OCI-LY7 (cell line): Measurements from ENCODE around the gene MRPL28.

Source experiments
- EZH2phosphoT487 ChIP-seq: fragments of 200-600 bp; sonication (generic); IDR thresholded peaks from 2 replicates; pipeline ENCODE4 v1.6.1; 2018; ENCODE audit warnings: low read depth, borderline replicate concordance, mild to moderate bottlenecking, mixed run types, antibody characterized with exemption, low read length, moderate library complexity, mixed read lengths
- TF ChIP-seq, protein P1 (sequence below): fragments of 200-600 bp; sonication (generic); conservative IDR thresholded peaks from 2 replicates; pipeline ENCODE4 v1.5.1; 2014; ENCODE audit warnings: mild to moderate bottlenecking, antibody characterized with exemption, low read length, moderate library complexity, mixed read lengths

DNA sequence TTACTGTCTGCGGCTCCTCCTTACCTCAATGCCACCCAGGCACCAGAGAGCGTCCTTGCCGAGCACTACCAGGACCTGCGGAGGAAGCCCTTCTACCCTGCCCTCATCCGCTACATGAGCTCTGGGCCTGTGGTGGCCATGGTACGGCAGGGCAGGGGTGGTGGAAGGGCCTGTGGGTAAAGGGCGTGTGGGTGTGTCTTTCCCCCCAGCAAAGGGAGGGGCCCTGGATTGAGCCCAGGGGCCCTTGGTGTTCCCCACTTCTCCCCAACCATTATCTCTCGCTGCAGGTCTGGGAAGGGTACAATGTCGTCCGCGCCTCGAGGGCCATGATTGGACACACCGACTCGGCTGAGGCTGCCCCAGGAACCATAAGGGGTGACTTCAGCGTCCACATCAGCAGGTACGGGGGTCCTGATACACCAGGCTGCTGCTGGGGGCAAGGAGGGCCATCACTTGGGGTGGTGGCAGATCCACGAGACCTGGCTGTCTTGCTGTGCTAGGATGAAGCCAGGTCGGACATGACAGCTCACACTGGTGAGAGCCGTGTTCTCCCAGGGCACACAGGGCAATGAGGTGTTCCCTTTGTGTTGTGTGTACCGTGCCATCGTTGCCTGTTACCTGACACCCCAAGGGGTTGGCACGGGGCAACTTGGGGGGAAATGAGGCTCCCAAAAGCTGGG is 29.1 kb upstream of the MRPL28 start:
- TF ChIP-seq, protein P1, sequence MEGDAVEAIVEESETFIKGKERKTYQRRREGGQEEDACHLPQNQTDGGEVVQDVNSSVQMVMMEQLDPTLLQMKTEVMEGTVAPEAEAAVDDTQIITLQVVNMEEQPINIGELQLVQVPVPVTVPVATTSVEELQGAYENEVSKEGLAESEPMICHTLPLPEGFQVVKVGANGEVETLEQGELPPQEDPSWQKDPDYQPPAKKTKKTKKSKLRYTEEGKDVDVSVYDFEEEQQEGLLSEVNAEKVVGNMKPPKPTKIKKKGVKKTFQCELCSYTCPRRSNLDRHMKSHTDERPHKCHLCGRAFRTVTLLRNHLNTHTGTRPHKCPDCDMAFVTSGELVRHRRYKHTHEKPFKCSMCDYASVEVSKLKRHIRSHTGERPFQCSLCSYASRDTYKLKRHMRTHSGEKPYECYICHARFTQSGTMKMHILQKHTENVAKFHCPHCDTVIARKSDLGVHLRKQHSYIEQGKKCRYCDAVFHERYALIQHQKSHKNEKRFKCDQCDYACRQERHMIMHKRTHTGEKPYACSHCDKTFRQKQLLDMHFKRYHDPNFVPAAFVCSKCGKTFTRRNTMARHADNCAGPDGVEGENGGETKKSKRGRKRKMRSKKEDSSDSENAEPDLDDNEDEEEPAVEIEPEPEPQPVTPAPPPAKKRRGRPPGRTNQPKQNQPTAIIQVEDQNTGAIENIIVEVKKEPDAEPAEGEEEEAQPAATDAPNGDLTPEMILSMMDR: no peak
- no peak for TF ChIP-seq EZH2phosphoT487
